Uterus (tissue), 4 donors: ENCODE results near the gene IFT52. TPM values are rescaled to one million over a fixed set of nuclear protein-coding genes. Genes with fewer than 3 reads are reported as not detected.
"Not testable (repeated sequence)": the region's sequence is repeated elsewhere in the genome, so short reads cannot be mapped to it uniquely, and the experiment has no call there.

Experiments
- DNase-seq, 2 donors: peaks; one replicate each; pipeline ENCODE4 v3.0.0-alpha.2; 2019 to 2020
- H3K27ac ChIP-seq, 2 donors: fragments of 200-600 bp; sonication (generic); 1 replicate in 1 of 2; 2 replicates in 1 of 2; pipeline ENCODE4 v1.5.1; 2016 to 2018
- H3K27me3 ChIP-seq, 2 donors: fragments of 200-600 bp; sonication (generic); one replicate each; pipeline ENCODE4 v1.5.1; 2018 to 2019; ENCODE audit warnings: control low read depth in 1 of 2
- H3K36me3 ChIP-seq, 2 donors: fragments of 200-600 bp; sonication (generic); one replicate each; pipeline ENCODE4 v1.5.1; 2019; ENCODE audit warnings: control low read depth in 1 of 2
- H3K4me1 ChIP-seq, 2 donors: fragments of 200-600 bp; sonication (generic); one replicate each; pipeline ENCODE4 v1.5.1; 2018 to 2019; ENCODE audit warnings: control low read depth in 1 of 2
- H3K4me3 ChIP-seq, 2 donors: fragments of 200-600 bp; sonication (generic); 1 replicate in 1 of 2; 2 replicates in 1 of 2; pipeline ENCODE4 v1.5.1; 2018 to 2019; ENCODE audit warnings: mild to moderate bottlenecking in 1 of 2
- H3K9me3 ChIP-seq, 2 donors: fragments of 200-600 bp; sonication (generic); one replicate each; pipeline ENCODE4 v1.5.1; 2019; ENCODE audit warnings: control low read depth in 1 of 2
- CTCF ChIP-seq, 4 experiments: fragments of 200-600 bp in 2 of 4; fragments of 450-650 bp in 2 of 4; sonication (generic) in 2 of 4; IDR thresholded peaks; one replicate each; pipeline ENCODE4 v1.5.1; 2016 to 2019; ENCODE audit warnings: antibody characterized with exemption in 4 of 4, mild to moderate bottlenecking in 2 of 4, moderate library complexity in 1 of 4
- POLR2A ChIP-seq, 2 donors: fragments of 450-650 bp; IDR thresholded peaks; one replicate each; pipeline ENCODE4 v1.6.1; 2016; ENCODE audit warnings: antibody characterized with exemption in 2 of 2, mild to moderate bottlenecking in 1 of 2, moderate library complexity in 1 of 2
- intact Hi-C: fragments of 100-400 bp; cut with DNase I; formaldehyde crosslinking; loops from one replicate; pipeline ENCODE4 v1.15.1; 2023; ENCODE audit warnings: low total_unique reads
- total RNA-seq, 4 donors: library from RNA; depleted of rRNA in 3 of 4; stranded (reverse); fragments of >200 nt in 3 of 4; gene quantifications; one replicate each; pipeline versions ENCODE4 v1.1.0 to v1.2.4, GENCODE V29; 2014 to 2023
- donor health status: DM: yes; HTN: yes; CAD: no.

The IFT52 gene
- total RNA-seq, 4 donors from 2014 or later: 39.1 to 64.0 (median 43.0) TPM

DNA sequence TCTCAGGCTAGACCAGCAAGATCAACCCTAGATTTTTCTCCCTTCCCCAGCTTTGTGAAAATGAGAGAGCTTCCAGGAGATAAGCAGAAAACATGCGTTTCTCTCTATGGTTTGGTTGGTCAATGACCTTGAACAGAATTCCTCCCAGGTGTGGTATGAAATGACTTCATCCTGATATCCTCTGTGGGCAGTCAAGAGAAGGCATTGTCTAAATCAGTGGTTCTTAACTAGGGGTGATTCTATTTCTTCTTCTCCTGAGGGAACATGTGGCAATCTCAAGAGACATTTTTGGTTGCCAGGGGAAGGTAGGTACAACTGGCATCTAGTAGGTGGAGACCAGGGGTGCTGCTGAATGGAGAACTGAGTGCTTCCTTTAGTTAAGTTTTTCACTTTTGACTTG is 12.4 kb downstream of the IFT52 start:
- Histone ChIP-seq H3K36me3 (no peaks in the 10 kb centered on the region), H3K9me3 (no peaks in the 10 kb centered on the region), H3K27me3 (no peaks in the 10 kb centered on the region), H3K4me3 (no peak overlapping the region), H3K4me1 (no peaks in the 10 kb centered on the region), H3K27ac (no peak overlapping the region)
- DNase-seq: no peak
- intact Hi-C loops: no loop called here
- TF ChIP-seq POLR2A (IDR thresholded peaks at IDR 0.05): no peak
- no peak for TF ChIP-seq CTCF (IDR thresholded peaks at IDR 0.05)

GRCh38 chr20:43605715-43606114 is 15.0 kb downstream of the IFT52 start:
- no peak overlapping the region for H3K27ac ChIP-seq
- no peaks in the 10 kb centered on the region for H3K4me1 ChIP-seq
- H3K9me3 ChIP-seq: no peaks in the 10 kb centered on the region
- no peak overlapping the region for H3K4me3 ChIP-seq
- no peaks in the 10 kb centered on the region for H3K27me3 ChIP-seq
- DNase-seq: no peak
- no peak for TF ChIP-seq POLR2A (IDR thresholded peaks at IDR 0.05)
- TF ChIP-seq CTCF (IDR thresholded peaks at IDR 0.05): no peak
- intact Hi-C loops: no loop called here
- H3K36me3 ChIP-seq: no peaks in the 10 kb centered on the region

GRCh38 chr20:43607278-43607677 is 16.5 kb downstream of the IFT52 start:
- intact Hi-C loops, H3K9me3 ChIP-seq, H3K27ac ChIP-seq, H3K4me1 ChIP-seq, H3K36me3 ChIP-seq, H3K27me3 ChIP-seq, DNase-seq, H3K4me3 ChIP-seq: not testable (repeated sequence)

GRCh38 chr20:43631598-43631997 is 40.9 kb downstream of the IFT52 start:
- Histone ChIP-seq H3K4me1 (no peaks in the 10 kb centered on the region), H3K36me3 (no peaks in the 10 kb centered on the region), H3K27ac (no peak overlapping the region), H3K9me3 (no peaks in the 10 kb centered on the region), H3K4me3 (no peak overlapping the region), H3K27me3 (no peaks in the 10 kb centered on the region)
- intact Hi-C loops: no loop called here
- no peak for TF ChIP-seq CTCF (IDR thresholded peaks at IDR 0.05)
- TF ChIP-seq POLR2A (IDR thresholded peaks at IDR 0.05): no peak
- DNase-seq: no peak

GRCh38 chr20:43636429-43636828 is 45.7 kb downstream of the IFT52 start:
- H3K4me1 ChIP-seq: no peaks in the 10 kb centered on the region
- H3K9me3 ChIP-seq: no peaks in the 10 kb centered on the region
- no peak overlapping the region for H3K27ac ChIP-seq
- H3K36me3 ChIP-seq: no peaks in the 10 kb centered on the region
- no peaks in the 10 kb centered on the region for H3K27me3 ChIP-seq
- intact Hi-C loops: no loop called here
- no peak overlapping the region for H3K4me3 ChIP-seq
- no peak for DNase-seq
- TF ChIP-seq POLR2A (IDR thresholded peaks at IDR 0.05) (no peak), CTCF (IDR thresholded peaks at IDR 0.05) (no peak)

DNA sequence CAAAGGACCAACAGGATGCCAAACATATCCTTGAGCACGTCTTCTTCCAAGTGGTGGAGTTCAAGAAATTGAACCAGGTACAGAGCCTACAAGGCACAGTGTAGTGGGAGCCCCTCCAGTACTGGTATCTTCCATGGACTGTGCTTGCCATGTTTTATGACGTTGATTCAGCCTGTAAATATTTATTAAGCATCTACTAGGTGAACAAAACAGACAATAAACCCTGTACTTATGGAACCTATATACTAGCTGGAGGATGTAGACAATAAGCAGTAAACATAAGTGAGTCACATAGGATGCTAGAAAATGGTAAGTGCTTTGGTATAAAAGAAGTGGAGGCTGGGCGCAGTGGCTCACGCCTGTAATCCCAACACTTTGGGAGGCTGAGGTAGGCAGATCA is 51.8 kb downstream of the IFT52 start:
- intact Hi-C loops: no loop called here
- Histone ChIP-seq H3K27me3 (no peaks in the 10 kb centered on the region), H3K9me3 (no peaks in the 10 kb centered on the region), H3K27ac (no peak overlapping the region), H3K36me3 (no peaks in the 10 kb centered on the region), H3K4me1 (no peaks in the 10 kb centered on the region), H3K4me3 (no peak overlapping the region)
- DNase-seq: no peak
- no peak for TF ChIP-seq CTCF (IDR thresholded peaks at IDR 0.05)
- no peak for TF ChIP-seq POLR2A (IDR thresholded peaks at IDR 0.05)
